ENCODE results near the gene WWC2. TPM values are rescaled to one million over a fixed set of nuclear protein-coding genes. Genes with fewer than 3 reads are reported as not detected.

Gene WWC2
- total and polyA plus RNA-seq, 2 experiments from 2014 or later, result 33.2 to 48.3 TPM

DNA sequence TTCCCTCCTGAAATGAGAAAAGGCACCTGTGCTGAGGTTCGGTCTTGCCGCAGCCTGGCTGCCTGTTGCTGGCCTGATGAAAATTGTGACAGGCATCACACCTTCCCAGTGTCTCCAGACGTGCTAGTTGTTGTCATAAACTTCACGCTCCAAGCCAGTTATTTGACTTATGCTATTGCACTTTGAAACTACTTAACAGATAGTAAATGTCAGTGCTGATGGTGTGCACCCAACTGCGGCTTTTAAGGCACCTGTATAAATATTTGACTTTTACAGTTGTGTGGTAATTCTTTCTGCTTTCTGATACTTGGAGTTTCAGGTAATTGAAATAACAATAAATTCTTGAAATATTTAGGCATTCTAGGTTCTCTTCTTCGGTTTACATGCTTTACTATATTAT, 1.8 kb downstream of the WWC2 start:
- DNase-seq, result no peak
- in situ Hi-C loops (cut with MboI), result no loop called here
- peaks cover 11% of the 10 kb centered on the region; the same call in 1 of the 2 replicates for H3F3A ChIP-seq (ENCODE audit: insufficient read depth)
- peak overlapping the region; percentile 99 for H3K4me2 ChIP-seq (ENCODE audit: unreplicated experiment)
- H3K4me3 ChIP-seq, result peak overlapping the region; percentile 86
- H3K79me2 ChIP-seq (ENCODE audit: insufficient read depth), result peaks cover 69% of the 10 kb centered on the region
- peak overlapping the region; percentile 86 for H3K9ac ChIP-seq
- H2AFZ ChIP-seq, result no peak overlapping the region
- H3K27me3 ChIP-seq (replicated peaks; ENCODE audit: insufficient read depth), result no peaks in the 10 kb centered on the region
- H3K4me1 ChIP-seq (ENCODE audit: insufficient read depth), result peaks cover 19% of the 10 kb centered on the region
- no peak overlapping the region; the same call in 1 of the 2 replicates for H3K27ac ChIP-seq
- 57 to 61% methylated on average over 6 of the region's 6 CpGs for WGBS, 2 experiments (ENCODE audit: low coverage in 1 of 2, low lambda C conversion rate in 2 of 2, missing lambda C conversion rate in 2 of 2)
- H3K36me3 ChIP-seq (ENCODE audit: low read depth), result no peaks in the 10 kb centered on the region
- TF ChIP-seq EZH2phosphoT487 (IDR thresholded peaks at IDR 0.05; ENCODE audit: insufficient read depth, low read depth) (no peak), EZH2 (IDR thresholded peaks at IDR 0.05; ENCODE audit: insufficient read depth, poor library complexity, severe bottlenecking) (no peak)
- no peaks in the 10 kb centered on the region for H3K9me3 ChIP-seq (ENCODE audit: low read depth)
- H4K20me1 ChIP-seq (ENCODE audit: insufficient read depth), result peaks cover 17% of the 10 kb centered on the region; the same call in 1 of the 2 replicates
- H3K9me2 ChIP-seq (ENCODE audit: insufficient read depth), result no peaks in the 10 kb centered on the region

DNA sequence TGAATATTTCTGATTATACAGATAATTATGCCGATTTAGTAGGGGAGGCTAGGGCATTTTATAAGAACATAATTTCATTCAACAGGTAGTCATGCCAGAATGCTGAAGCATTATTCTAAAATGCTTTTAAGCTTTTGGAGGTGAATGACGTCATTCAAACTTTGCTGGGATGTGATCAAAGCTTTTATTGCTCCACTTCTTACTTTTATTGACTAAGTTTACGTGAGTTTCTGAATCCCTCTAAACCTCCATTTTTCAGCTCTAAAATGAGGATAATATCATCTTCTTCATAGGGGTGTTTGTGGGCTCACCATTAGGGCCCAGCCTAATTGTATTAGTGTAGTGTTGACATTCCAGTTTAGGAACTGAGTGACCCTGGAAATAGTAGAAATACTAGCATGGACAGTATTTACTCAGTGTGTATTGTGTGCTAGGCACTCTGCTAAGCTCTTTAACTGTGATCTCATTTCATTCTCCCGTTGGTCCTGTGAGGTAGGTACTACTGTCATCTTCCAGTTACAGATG, 3.0 kb downstream of the WWC2 start:
- no peak for TF ChIP-seq EZH2phosphoT487 (IDR thresholded peaks at IDR 0.05; ENCODE audit: insufficient read depth, low read depth)
- TF ChIP-seq EZH2 (IDR thresholded peaks at IDR 0.05; ENCODE audit: insufficient read depth, poor library complexity, severe bottlenecking), result no peak
- H2AFZ ChIP-seq, result no peak overlapping the region
- no peak overlapping the region for H3K27ac ChIP-seq
- 72 to 73% methylated on average over 4 of the region's 4 CpGs for WGBS, 2 experiments (ENCODE audit: low coverage in 1 of 2, low lambda C conversion rate in 2 of 2, missing lambda C conversion rate in 2 of 2)
- H3K79me2 ChIP-seq (ENCODE audit: insufficient read depth), result peaks cover 81% of the 10 kb centered on the region
- peaks cover 6% of the 10 kb centered on the region; the same call in 1 of the 2 replicates for H3F3A ChIP-seq (ENCODE audit: insufficient read depth)
- no peaks in the 10 kb centered on the region for H3K9me2 ChIP-seq (ENCODE audit: insufficient read depth)
- peak overlapping the region; percentile 86 for H3K9ac ChIP-seq
- H3K4me3 ChIP-seq, result peak overlapping the region; percentile 86
- H4K20me1 ChIP-seq (ENCODE audit: insufficient read depth), result peaks cover 18% of the 10 kb centered on the region
- no peaks in the 10 kb centered on the region for H3K9me3 ChIP-seq (ENCODE audit: low read depth)
- in situ Hi-C loops (cut with MboI), result no loop called here
- H3K27me3 ChIP-seq (replicated peaks; ENCODE audit: insufficient read depth), result no peaks in the 10 kb centered on the region
- no peaks in the 10 kb centered on the region for H3K36me3 ChIP-seq (ENCODE audit: low read depth)
- DNase-seq, result peak; percentile 36
- H3K4me2 ChIP-seq (ENCODE audit: unreplicated experiment), result peak overlapping the region; percentile 99
- peaks cover 20% of the 10 kb centered on the region for H3K4me1 ChIP-seq (ENCODE audit: insufficient read depth)

DNA sequence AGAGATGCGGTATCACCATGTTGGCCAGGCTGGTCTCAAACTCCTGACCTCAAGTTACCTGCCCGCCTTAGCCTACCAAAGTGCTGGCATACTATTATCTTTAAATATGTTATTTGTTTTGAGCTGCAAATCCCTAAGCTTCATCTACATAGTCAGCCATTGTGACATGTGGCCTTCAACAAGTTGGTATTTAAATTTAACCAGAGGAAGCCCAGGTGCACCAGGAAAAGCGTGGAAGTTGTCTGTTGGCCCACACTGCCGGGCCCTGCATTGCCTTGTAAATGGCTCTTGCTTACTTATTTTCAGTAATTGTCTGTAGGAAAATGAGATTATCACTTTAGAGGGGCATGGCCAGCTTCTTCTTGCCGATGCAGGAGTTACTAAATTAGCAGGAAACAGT, 6.0 kb downstream of the WWC2 start:
- 97 to 99% methylated on average over 5 of the region's 5 CpGs for WGBS, 2 experiments (ENCODE audit: low coverage in 1 of 2, low lambda C conversion rate in 2 of 2, missing lambda C conversion rate in 2 of 2)
- Histone ChIP-seq H4K20me1 (ENCODE audit: insufficient read depth) (peaks cover 27% of the 10 kb centered on the region), H3K4me1 (ENCODE audit: insufficient read depth) (peaks cover 37% of the 10 kb centered on the region)

DNA sequence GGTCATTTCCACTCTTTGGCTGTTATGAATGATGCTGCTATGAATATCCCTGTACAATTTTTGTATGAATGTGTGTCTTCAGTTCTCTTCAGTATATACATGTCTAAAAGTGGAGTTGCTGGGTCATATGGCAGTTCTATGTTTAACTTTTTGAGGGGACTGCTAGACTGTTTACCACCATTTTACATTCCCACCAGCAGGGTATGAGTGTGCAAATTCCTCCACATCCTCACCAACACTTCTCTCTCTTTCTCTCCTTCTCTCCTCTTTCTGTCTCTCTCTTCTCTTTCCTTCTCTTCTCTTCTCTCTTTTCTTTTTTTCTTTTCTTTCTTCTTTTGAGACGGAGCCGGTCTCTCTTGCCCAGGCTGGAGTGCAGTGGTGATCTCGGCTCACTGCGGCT, 7.8 kb downstream of the WWC2 start:
- Histone ChIP-seq H3F3A (ENCODE audit: insufficient read depth) (peaks cover under 1% of the 10 kb centered on the region; the same call in 1 of the 2 replicates), H2AFZ (no peak overlapping the region), H3K9ac (no peak overlapping the region), H3K9me3 (ENCODE audit: low read depth) (no peaks in the 10 kb centered on the region), H3K36me3 (ENCODE audit: low read depth) (no peaks in the 10 kb centered on the region), H3K27ac (no peak overlapping the region), H3K4me2 (ENCODE audit: unreplicated experiment) (no peak overlapping the region), H3K79me2 (ENCODE audit: insufficient read depth) (peaks cover 100% of the 10 kb centered on the region), H3K27me3 (replicated peaks; ENCODE audit: insufficient read depth) (no peaks in the 10 kb centered on the region), H4K20me1 (ENCODE audit: insufficient read depth) (peaks cover 34% of the 10 kb centered on the region), H3K9me2 (ENCODE audit: insufficient read depth) (no peaks in the 10 kb centered on the region), H3K4me1 (ENCODE audit: insufficient read depth) (peaks cover 38% of the 10 kb centered on the region), H3K4me3 (no peak overlapping the region)
- TF ChIP-seq EZH2phosphoT487 (IDR thresholded peaks at IDR 0.05; ENCODE audit: insufficient read depth, low read depth) (no peak), EZH2 (IDR thresholded peaks at IDR 0.05; ENCODE audit: insufficient read depth, poor library complexity, severe bottlenecking) (no peak)
- in situ Hi-C loops (cut with MboI), result no loop called here
- WGBS, 2 experiments (ENCODE audit: low coverage in 1 of 2, low lambda C conversion rate in 2 of 2, missing lambda C conversion rate in 2 of 2), result 99 to 100% methylated on average over 4 of the region's 4 CpGs
- no peak for DNase-seq

More for the DNA sequence above, 6.0 kb downstream of the WWC2 start:
- no peak overlapping the region for H3K9ac ChIP-seq
- H3K9me2 ChIP-seq (ENCODE audit: insufficient read depth), result no peaks in the 10 kb centered on the region
- no peaks in the 10 kb centered on the region for H3K36me3 ChIP-seq (ENCODE audit: low read depth)
- no peaks in the 10 kb centered on the region for H3K9me3 ChIP-seq (ENCODE audit: low read depth)
- H3K79me2 ChIP-seq (ENCODE audit: insufficient read depth), result peaks cover 100% of the 10 kb centered on the region
- H2AFZ ChIP-seq, result no peak overlapping the region
- H3K27me3 ChIP-seq (replicated peaks; ENCODE audit: insufficient read depth), result no peaks in the 10 kb centered on the region
- peaks cover 6% of the 10 kb centered on the region; the same call in 1 of the 2 replicates for H3F3A ChIP-seq (ENCODE audit: insufficient read depth)
- H3K4me2 ChIP-seq (ENCODE audit: unreplicated experiment), result no peak overlapping the region
- DNase-seq, result no peak
- in situ Hi-C loops (cut with MboI), result no loop called here
- no peak overlapping the region for H3K27ac ChIP-seq
- TF ChIP-seq EZH2phosphoT487 (IDR thresholded peaks at IDR 0.05; ENCODE audit: insufficient read depth, low read depth), result no peak
- TF ChIP-seq EZH2 (IDR thresholded peaks at IDR 0.05; ENCODE audit: insufficient read depth, poor library complexity, severe bottlenecking), result no peak
- H3K4me3 ChIP-seq, result no peak overlapping the region
